CD4-positive, alpha-beta T cell treated with Interleukin-10 for 1 hour (primary cell): ENCODE results near the gene HK1.

ENCODE experiments used
- DNase-seq: peaks from one replicate; pipeline ENCODE4 v3.0.0-alpha.2; 2020

Gene HK1

DNA sequence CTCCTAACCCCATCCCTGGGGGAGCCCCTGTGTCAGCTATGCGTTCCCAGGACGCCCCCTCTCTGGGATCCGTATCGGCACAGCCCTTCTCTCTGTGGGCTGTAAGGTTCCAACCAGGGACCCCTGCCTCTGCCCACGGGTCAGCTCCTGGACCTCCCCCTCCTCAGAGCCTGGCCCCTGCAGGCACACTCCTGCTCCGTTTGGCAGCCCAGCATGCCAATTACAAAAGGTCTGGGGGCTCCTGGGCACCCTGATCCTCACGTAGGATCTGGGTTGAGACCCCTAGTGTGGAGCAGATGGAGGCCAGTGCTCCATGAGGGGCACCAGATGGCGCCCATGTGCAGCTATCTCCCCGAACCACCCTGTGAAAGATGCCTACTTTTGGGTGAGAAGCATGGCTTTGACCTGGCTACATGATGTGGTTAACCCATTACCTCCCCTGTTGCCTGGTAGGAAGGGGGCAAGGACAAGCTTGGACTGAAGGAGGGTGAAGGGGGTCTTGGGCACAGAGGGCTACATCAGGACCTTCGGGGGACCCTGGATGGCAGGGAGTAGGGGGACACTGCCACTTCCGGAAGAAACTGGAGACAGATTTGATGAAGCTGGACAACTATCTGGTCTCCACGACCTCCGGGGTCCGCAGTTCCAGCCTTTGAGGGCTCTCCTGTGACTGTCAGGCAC, 129.5 kb downstream of the HK1 start:
- peak; percentile 50 for DNase-seq

DNA sequence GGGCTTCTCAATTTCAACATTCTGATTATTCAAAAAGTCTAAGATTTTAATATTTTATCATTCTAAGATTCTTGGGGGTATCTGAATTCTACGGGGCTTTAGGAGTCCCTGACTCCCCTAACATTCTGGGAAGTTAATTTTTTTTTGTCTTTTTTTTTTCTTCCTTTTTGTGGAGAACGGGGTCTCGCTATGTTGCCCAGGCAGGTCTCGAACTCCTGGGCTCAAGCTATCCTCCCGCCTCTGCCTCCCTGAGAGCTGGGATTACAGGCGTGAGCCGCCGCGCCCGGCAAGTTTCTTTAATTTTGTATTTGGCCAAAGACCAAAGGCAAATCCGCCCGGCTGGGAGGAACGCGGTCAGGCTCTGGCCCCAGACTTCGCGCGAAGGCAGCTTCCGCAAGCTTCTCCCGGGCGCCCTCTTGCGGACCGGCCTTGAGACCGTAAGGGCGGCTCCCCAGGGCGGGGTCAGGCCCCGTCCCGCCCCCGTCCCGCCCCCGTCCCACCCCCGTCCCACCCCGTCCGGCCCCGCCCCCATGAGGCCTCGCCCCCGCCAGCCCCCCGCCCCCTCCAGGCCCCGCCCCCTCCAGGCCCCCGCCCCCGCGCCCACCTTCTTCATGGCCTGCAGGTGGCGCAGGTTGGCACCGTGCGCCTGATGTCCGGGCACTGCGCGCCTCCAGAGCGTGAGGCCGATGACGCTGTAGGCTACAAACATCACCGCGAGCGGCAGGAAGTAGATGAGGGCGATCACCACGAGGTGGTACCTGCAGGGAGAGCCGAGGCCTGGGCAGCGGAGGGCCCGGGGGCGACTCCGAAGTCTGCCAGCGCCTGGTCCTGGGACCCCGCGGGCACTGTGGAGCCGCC, 130.3 kb downstream of the HK1 start:
- peak; percentile 92 for DNase-seq

GRCh38 chr10:69409176-69409495, 130.8 kb downstream of the HK1 start:
- no peak for DNase-seq

- DNase-seq = no peak
These were observed 131.7 kb downstream of the HK1 start for GRCh38 chr10:69409968-69410367.

DNA sequence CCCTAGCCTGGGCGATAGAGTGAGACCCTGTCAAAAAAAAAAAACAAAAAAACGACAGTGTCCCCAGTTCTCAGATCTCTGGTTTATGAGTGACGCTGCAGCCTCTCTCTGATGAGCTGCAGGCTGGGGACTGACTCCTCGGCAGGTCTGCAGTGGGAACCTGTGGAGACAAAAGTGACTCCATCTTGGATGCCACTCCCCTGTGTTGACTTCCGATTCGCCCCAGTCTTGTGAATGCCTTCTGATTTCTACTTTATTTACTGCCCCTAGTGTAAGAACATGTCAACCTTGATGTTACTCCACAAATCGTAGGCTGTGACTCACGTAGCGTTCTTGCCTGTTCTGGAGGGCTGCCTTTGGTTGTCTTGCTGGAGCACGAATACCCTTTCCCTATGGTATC, 132.2 kb downstream of the HK1 start:
- no peak for DNase-seq

DNA sequence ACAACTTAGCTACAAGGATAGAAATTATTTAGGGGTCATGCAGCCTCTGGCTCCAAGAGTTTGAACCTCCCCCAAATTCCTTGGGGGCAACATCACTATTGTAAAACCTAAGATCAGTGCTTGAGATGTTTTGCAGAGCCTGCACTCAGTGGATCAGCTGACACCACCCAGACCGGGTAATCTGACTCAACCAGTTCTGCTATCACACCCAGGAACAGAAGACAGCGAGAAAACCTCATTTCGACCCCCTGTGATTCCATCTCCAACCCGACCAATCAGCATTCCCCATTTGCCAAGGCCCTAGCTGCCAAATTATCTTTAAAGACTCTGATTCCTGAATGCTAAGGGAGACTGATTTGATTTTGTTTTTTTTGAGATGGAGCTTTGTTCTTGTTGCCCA, 133.2 kb downstream of the HK1 start:
- no peak for DNase-seq

GRCh38 chr10:69412232-69412790, 134.0 kb downstream of the HK1 start:
- no peak for DNase-seq

DNA sequence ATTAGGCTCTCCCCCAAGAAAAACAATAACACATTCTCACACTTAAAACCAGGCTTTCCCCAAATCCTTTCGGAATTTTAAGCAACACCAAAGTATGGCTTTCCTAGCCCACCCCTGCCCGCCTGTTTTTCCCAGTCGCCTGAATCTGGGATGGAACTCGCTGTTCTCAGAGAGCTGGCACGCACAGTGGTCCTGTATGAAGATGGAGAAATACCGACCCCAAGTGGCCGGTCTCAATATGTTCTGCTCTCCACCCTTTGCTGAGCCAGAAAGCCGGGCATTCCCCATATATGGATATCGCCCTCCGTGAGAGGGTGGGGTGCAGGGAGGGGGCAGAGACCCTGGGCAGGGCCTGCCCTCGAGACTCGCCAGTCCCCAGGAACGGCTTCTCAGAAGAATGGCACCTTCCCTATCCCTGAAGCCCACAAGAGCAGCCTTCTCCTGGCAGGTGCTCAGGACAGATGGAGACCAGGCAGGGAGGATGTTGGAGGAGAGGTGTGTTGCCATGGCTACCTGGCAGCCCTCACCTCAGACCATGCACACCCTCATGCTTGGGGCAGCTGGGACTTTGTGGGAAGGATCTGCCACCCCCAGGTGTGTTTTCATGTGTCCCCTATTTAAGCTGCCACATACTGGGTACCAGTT, 135.0 kb downstream of the HK1 start:
- peak; percentile 44 for DNase-seq

- no peak for DNase-seq
These were observed 136.0 kb downstream of the HK1 start for GRCh38 chr10:69414036-69415018.

- no peak for DNase-seq
These were observed 136.8 kb downstream of the HK1 start for GRCh38 chr10:69415049-69415448.

DNA sequence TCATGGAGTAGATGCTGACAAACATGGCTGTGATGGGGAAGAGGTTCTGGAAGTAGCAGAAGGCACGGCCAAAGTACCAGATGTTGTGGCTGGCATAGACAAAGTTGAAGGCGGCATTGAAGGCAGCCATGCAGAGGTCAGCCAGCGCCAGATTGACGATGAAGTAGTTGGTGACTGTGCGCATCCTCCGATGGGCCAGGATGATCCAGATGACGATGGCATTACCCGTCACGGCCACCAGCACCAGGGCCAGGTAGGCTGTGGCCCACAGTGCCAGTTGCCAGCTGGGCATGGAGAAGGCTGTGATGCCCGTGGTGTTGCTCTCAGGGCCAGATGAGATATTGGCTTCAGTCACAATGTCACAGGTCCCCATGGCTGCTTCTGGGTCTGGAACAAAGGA, 137.7 kb downstream of the HK1 start:
- no peak for DNase-seq

DNA sequence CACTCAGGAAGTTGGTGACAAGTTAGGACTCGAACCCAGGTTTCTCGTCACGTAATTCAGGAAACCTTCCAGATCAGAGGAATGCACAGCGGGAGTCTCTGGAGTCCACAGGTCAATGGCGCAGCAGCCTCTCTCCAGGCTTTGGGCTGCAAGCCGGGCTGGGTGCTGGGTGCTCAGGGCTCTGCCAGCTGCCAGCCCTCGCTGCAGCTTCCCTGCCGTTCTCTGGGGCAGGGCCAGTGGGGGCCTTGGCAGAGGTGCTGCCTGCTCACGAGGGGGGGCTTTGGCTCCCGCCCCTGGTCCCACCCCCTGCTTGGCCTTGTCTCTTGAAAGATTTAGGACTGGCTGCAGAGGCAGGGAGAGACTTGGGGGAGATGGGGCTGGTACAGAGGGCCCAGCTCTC, 138.4 kb downstream of the HK1 start, which contains the start of gene TACR2:
Gene TACR2, minus strand, starts transcription at position 224 of the 400 bp plus-strand sequence. CDS start 595 bp downstream, outside the sequence.
- no peak for DNase-seq

DNA sequence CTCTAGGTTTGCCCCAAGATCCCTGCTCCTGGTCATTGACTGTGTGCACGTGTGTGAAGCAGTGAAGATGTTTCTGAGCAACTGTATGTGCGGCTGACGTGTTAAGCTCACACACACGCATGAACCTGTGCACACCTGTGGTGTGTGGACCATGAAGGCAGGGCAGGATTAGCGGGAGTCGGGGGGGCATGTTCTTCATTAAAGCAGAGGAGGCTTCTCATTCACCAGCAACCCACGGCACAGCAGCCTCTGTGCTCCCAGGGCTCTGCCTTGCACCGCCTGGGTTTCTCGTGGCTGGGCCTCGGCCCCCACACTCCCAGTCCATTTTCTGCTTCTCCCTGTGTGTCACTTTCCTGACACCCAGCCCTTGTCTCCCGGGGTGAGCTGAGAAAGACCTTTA, 139.2 kb downstream of the HK1 start:
- no peak for DNase-seq

- DNase-seq = no peak
These were observed 139.9 kb downstream of the HK1 start for GRCh38 chr10:69418052-69418752.

DNA sequence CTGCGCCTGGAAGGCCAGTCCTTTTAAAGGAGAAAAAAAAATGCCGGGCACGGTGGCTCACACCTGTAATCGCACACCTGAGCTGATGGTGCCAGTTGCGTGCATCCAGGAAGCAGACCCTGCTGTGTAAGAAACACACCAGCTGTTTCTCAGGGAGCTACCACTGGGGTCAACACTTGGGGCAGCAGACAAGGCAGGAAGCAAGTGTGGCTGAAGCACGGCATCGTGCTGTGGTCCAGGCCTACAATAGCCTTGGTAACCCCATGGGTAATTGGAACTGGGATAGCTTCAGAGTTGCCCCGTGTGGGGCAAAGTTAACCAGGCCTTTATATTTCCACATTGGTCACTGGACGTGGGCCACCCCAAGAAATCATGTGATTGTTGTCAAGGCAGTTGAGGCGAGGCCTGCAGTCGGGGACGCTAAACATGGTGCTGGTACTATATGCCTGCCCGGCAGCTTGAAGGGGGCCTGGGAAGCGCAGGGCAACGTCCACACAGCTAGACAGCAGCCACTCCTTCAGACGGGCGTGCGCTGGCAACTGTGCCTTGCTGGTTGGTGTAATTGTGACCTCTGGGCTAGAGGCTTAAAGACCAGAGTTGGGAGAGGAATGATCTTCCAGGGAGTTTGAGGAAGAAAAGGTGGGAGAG, 140.9 kb downstream of the HK1 start:
- no peak for DNase-seq

GRCh38 chr10:69419744-69420126, 141.4 kb downstream of the HK1 start:
- DNase-seq = no peak

- no peak for DNase-seq
These were observed 143.5 kb downstream of the HK1 start for GRCh38 chr10:69421611-69422308.

GRCh38 chr10:69422676-69423075, 144.4 kb downstream of the HK1 start:
- no peak for DNase-seq

GRCh38 chr10:69425041-69425440, 146.7 kb downstream of the HK1 start:
- DNase-seq = no peak

DNA sequence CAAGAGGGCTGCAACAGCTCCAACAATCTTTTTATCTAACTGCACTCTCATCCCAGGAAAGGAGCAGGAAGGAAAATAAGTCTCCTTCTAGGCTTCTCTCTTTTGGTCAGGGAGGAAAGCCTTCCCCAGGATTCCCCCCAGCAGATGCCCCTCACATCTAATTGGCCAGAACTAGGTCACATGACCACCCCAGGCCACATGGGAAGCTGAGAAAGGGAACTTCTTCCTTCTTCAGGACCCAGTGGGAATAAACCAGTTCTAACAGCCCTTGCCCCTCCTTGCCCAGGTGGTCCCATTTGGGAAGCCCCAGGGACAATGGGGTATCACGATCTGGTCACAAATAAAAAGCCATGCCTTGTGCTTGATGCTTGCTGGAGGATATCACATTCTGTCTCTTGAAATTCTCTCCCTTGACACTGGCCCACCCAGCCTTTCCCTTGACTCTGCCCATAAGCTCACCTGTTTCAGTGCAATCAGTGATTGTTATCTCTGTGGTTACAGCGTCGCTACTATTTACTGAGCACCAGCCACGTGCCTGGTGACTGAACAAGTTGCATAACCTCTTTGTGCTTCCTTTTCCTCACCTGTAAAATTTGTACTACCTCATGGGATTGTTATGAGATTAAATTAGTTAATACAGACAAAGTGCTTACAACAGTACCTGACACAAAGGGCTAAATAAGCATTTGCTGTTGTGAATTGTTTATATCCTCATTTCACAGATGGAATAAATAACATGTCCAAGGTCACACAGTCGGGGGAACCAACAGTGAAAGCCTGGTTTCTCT, 147.4 kb downstream of the HK1 start:
- peak; percentile 77 for DNase-seq
